Stimulated activated CD8-positive, alpha-beta memory T cell treated with anti-CD3 and anti-CD28 coated beads, Interleukin-15, amount 100 ng/mL, for 48 hours (primary cell): ENCODE results near the gene TRO.

Source experiments
- DNase-seq, 2 donors: peaks; one replicate each; pipeline ENCODE4 v3.0.0-alpha.2; 2020; ENCODE audit warnings: low read depth in 2 of 2

The TRO gene

GRCh38 chrX:54950730-54951375 is 30.2 kb downstream of the TRO start:
- DNase-seq, result no peak

DNA sequence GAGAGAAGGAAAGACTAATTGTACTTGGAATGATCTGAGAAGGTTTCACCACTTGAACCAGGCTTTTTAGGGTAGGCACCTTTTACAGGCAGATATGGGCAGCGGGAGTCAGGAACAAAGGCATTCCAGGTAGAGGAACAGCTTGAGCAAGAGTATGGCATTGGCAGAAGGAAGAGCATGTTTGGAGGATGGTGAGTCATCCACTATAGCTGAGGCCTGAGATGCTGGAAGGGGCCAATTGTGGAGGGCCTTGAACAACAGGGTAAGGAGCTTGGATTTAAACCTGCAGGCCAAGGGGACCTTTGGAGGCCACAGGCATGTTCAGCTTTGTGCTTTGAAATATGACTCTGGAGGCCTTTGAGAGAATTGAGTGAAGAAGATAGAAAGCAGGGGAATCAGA is 41.1 kb downstream of the TRO start:
- no peak for DNase-seq

- DNase-seq, result no peak
These were observed 44.3 kb downstream of the TRO start for GRCh38 chrX:54964766-54965497.

DNA sequence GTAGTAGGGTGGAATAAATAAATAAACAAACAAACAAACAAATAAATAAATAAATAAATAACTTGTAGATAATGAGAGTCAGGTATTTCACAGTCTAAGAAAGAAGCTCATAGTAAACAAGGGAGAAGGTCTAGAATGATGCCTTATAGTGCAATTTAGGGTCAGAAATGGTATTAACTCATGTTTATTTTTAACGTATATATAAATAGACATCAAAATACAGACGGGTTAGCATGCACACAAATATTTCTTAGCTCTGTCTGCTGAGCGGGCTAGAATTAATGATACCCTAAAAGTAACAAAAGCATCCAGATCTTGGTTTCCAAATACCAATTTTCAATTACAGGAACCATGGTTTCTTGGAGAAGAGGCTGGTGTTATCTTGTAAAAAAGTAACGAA is 56.8 kb downstream of the TRO start:
- no peak for DNase-seq

DNA sequence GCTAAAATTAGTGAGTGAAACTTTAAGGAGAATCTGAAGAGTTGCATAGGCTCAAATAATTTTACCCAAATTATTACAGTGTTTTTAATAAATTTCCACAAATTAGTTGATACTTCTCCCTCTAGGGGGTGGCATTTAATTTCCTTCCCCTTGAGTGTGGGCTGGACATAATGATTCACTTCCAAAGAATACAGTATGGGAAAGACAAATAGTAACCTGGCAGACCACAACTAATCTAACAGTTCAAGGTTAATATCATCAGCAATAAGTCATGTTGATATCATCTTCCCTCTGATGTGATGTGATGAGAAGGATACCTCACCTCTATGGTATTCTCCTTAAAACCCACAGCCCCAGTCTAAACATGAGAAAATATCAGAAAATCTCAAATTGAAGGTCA is 57.8 kb downstream of the TRO start:
- no peak for DNase-seq

DNA sequence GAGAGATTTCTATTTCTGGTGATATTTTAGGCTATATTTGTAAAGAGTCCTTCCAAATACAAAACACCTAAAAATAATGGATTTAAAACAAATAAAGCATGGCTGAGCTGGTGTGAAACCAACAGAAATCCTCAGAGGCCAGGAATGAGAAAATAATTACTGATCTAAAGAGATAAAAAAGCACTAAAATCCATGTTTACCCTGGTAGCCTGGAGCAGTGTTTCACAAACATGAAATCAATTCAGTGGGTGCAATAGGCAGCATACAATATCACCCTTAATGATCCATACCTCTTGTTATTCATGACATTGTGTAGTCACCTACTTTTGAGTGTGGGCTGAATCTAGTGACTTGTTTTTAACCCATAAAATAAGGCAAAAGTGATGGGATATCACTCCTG is 58.8 kb downstream of the TRO start:
- DNase-seq, result no peak

GRCh38 chrX:54980334-54980733 is 59.7 kb downstream of the TRO start:
- no peak for DNase-seq
